Testis (tissue), 3 donors: ENCODE data around the gene CDH22. TPM values are rescaled to one million over a fixed set of nuclear protein-coding genes. Genes with fewer than 3 reads are reported as not detected.

Source experiments
- DNase-seq: peaks from one replicate; pipeline ENCODE4 v3.0.0-alpha.2; 2019
- H3K27ac ChIP-seq, 2 donors: fragments of 200-600 bp; sonication (generic); one replicate each; pipeline ENCODE4 v1.5.1; 2019
- H3K27me3 ChIP-seq: fragments of 200-600 bp; sonication (generic); one replicate; pipeline ENCODE4 v1.5.1; 2019
- H3K36me3 ChIP-seq: fragments of 200-600 bp; sonication (generic); one replicate; pipeline ENCODE4 v1.5.1; 2017; ENCODE audit warnings: low read depth; ENCODE audit errors: missing control alignments
- H3K4me1 ChIP-seq: fragments of 200-600 bp; sonication (generic); one replicate; pipeline ENCODE4 v1.5.1; 2019
- H3K4me3 ChIP-seq, 2 donors: fragments of 200-600 bp; sonication (generic); one replicate each; pipeline ENCODE4 v1.5.1; 2017 to 2019
- H3K9me3 ChIP-seq: fragments of 200-600 bp; sonication (generic); one replicate; pipeline ENCODE4 v1.5.1; 2017
- CTCF ChIP-seq, 3 experiments: fragments of 450-650 bp in 2 of 3; fragments of 200-600 bp in 1 of 3; sonication (generic) in 1 of 3; IDR thresholded peaks; one replicate each; pipeline ENCODE4 v1.5.1; 2016 to 2019; ENCODE audit warnings: antibody characterized with exemption in 3 of 3, mild to moderate bottlenecking in 2 of 3, moderate library complexity in 1 of 3
- POLR2A ChIP-seq: fragments of 450-650 bp; IDR thresholded peaks from one replicate; pipeline ENCODE4 v1.6.1; 2017; ENCODE audit warnings: antibody characterized with exemption, mild to moderate bottlenecking, moderate library complexity
- WGBS, 2 donors: methylation state at CpG; one replicate each; pipeline ENCODE4 v1.1.5; 2018; 5-methylcytosine and 5-hydroxymethylcytosine counted together
- intact Hi-C: fragments of 100-400 bp; cut with DNase I; formaldehyde crosslinking; loops from one replicate; pipeline ENCODE4 v1.15.1; 2023; ENCODE audit warnings: low total_unique reads
- polyA plus RNA-seq: library from polyadenylated mRNA; stranded (reverse); fragments of 350-450 nt; fragmentation: Illumina TruSeq; extraction: RNeasy Lipid Tissue Mini Kit (QIAGEN cat#74804); gene quantifications from one replicate; pipeline ENCODE4 v1.2.3, GENCODE V29; 2014; ENCODE audit warnings: low read depth, low replicate concordance; ENCODE audit not compliant: insufficient read depth
- total RNA-seq, 2 donors: library from RNA; depleted of rRNA; stranded (reverse); fragments of >200 nt; gene quantifications; one replicate each; pipeline ENCODE4 v1.2.3, GENCODE V29; 2016

The CDH22 gene
- total and polyA plus RNA-seq, 3 donors from 2014 or later, result 1.8 to 2.6 (median 2.6) TPM

GRCh38 chr20:46270977-46271744 is 37.1 kb downstream of the CDH22 start:
- WGBS, 2 donors, result 66 to 67% methylated on average over 2 of the region's 2 CpGs
- Histone ChIP-seq H3K9me3 (no peaks in the 10 kb centered on the region), H3K4me1 (no peaks in the 10 kb centered on the region), H3K27me3 (no peaks in the 10 kb centered on the region), H3K36me3 (no peaks in the 10 kb centered on the region), H3K4me3 (no peak overlapping the region), H3K27ac (no peak overlapping the region)
- TF ChIP-seq CTCF (IDR thresholded peaks at IDR 0.05), result no peak
- TF ChIP-seq POLR2A, result no peak
- no peak for DNase-seq
- intact Hi-C loops, result no loop called here

- 90 to 93% methylated on average over 7 of the region's 7 CpGs for whole genome bisulfite sequencing, 2 donors
- Histone ChIP-seq H3K4me1 (no peaks in the 10 kb centered on the region), H3K27ac (no peak overlapping the region), H3K4me3 (no peak overlapping the region), H3K27me3 (no peaks in the 10 kb centered on the region), H3K36me3 (no peaks in the 10 kb centered on the region), H3K9me3 (no peaks in the 10 kb centered on the region)
- intact Hi-C loops, result no loop called here
- DNase-seq, result no peak
- TF ChIP-seq POLR2A, result no peak
- no peak for TF ChIP-seq CTCF (IDR thresholded peaks at IDR 0.05)
Measured at GRCh38 chr20:46269372-46269771, 38.9 kb downstream of the CDH22 start.

- H3K4me1 ChIP-seq, result no peaks in the 10 kb centered on the region
- no peak overlapping the region for H3K4me3 ChIP-seq
- 80 to 84% methylated on average over 3 of the region's 3 CpGs for WGBS, 2 donors
- H3K9me3 ChIP-seq, result no peaks in the 10 kb centered on the region
- no peaks in the 10 kb centered on the region for H3K27me3 ChIP-seq
- no peaks in the 10 kb centered on the region for H3K36me3 ChIP-seq
- DNase-seq, result no peak
- H3K27ac ChIP-seq, result no peak overlapping the region
- intact Hi-C loops, result no loop called here
- TF ChIP-seq CTCF (IDR thresholded peaks at IDR 0.05), result no peak
Measured at GRCh38 chr20:46268662-46269061, 39.6 kb downstream of the CDH22 start.

GRCh38 chr20:46268131-46268614 is 40.1 kb downstream of the CDH22 start:
- Histone ChIP-seq H3K27me3 (no peaks in the 10 kb centered on the region), H3K36me3 (no peaks in the 10 kb centered on the region), H3K27ac (no peak overlapping the region), H3K4me3 (no peak overlapping the region), H3K4me1 (no peaks in the 10 kb centered on the region), H3K9me3 (no peaks in the 10 kb centered on the region)
- intact Hi-C loops, result no loop called here
- TF ChIP-seq CTCF (IDR thresholded peaks at IDR 0.05) (no peak), POLR2A (no peak)
- 66 to 80% methylated on average over 13 to 19 of the region's 19 CpGs for WGBS, 2 donors
- DNase-seq, result no peak
